HepG2 (cell line): ENCODE results near the gene MOK. TPM values are rescaled to one million over a fixed set of nuclear protein-coding genes. Genes with fewer than 3 reads are reported as not detected.

Source experiments
- ATAC-seq: fragments of 200-7000 bp; cut with Tn5 transposase; 3 replicates; pipeline ENCODE4 v1.9.1; 2020; ENCODE audit warnings: mild to moderate bottlenecking, moderate library complexity
- BruUV-seq: library from RNA; stranded (reverse); fragments of 400-500 nt; replicated peaks from 2 replicates; lab custom pipeline; 2021; lab: Mats Ljungman, UMichigan
- CTCF ChIA-PET: fragments of 300-600 bp; formaldehyde crosslinking; extraction: SDS; loops from one replicate; lab custom pipeline; 2021; ENCODE audit warnings: low total read pairs, inconsistent platforms, low intra/inter-chr PET ratio; lab: Yijun Ruan, JAX
- POLR2A ChIA-PET: fragments of 350-600 bp; sonication (Branson Sonifier 250); formaldehyde crosslinking; loops from one replicate; lab custom pipeline; 2020; ENCODE audit warnings: antibody characterized with exemption, inconsistent platforms; lab: Yijun Ruan, JAX
- DNase-seq: peaks from one replicate; pipeline ENCODE4 v3.0.0-alpha.2; 2015; ENCODE audit warnings: low spot score
- FAIRE-seq: peaks from 3 replicates; lab custom pipeline; 2011; peaks lifted over from hg19 to GRCh38; lab: Jason Lieb, UNC
- H2AFZ ChIP-seq: one replicate; pipeline ENCODE4 v1.6.1; 2011; ENCODE audit warnings: low read length, inconsistent platforms
- H3K27ac ChIP-seq: fragments of 300-600 bp; 3 replicates; pipeline ENCODE4 v1.8.0; 2011; ENCODE audit warnings: mixed run types, mild to moderate bottlenecking, mixed read lengths, low read length, inconsistent platforms; ENCODE audit not compliant: insufficient read depth; ENCODE audit errors: extremely low read length
- H3K27me3 ChIP-seq, 2 experiments: fragments of 200-600 bp in 1 of 2; 2 replicates in 1 of 2; 3 replicates in 1 of 2; pipeline versions ENCODE4 v1.6.0 to v1.8.0; 2011; ENCODE audit warnings: low read length in 2 of 2, mild to moderate bottlenecking in 2 of 2, moderate library complexity in 2 of 2, inconsistent platforms in 1 of 2; ENCODE audit not compliant: insufficient read depth in 2 of 2, control insufficient read depth in 1 of 2
- H3K36me3 ChIP-seq, 2 experiments: fragments of 200-600 bp in 1 of 2; replicated peaks in 1 of 2; 2 replicates in 1 of 2; 3 replicates in 1 of 2; pipeline versions ENCODE4 v1.5.1 to v1.8.0; 2011; ENCODE audit warnings: low read length in 2 of 2, inconsistent platforms in 1 of 2; ENCODE audit not compliant: insufficient read depth in 2 of 2, control insufficient read depth in 1 of 2
- H3K4me1 ChIP-seq: 2 replicates; pipeline ENCODE4 v1.5.1; 2012; ENCODE audit warnings: low read length, inconsistent platforms; ENCODE audit not compliant: insufficient read depth
- H3K4me2 ChIP-seq: 2 replicates; pipeline ENCODE4 v1.6.0; 2011; ENCODE audit warnings: low read depth, low read length, inconsistent platforms
- H3K4me3 ChIP-seq, 3 experiments: fragments of 200-600 bp in 1 of 3; sonication (generic), shearing (Covaris generic) in 1 of 3; replicated peaks in 1 of 3; 2 replicates each; pipeline ENCODE4 v1.5.1; 2011 to 2016; ENCODE audit warnings: low read length in 3 of 3, inconsistent platforms in 2 of 3, low read depth in 2 of 3, mild to moderate bottlenecking in 2 of 3, control low read depth in 1 of 3, mixed read lengths in 1 of 3; ENCODE audit not compliant: insufficient read depth in 1 of 3
- H3K79me2 ChIP-seq: one replicate; pipeline ENCODE4 v1.6.1; 2011; ENCODE audit warnings: low read length, inconsistent platforms; ENCODE audit not compliant: insufficient read depth
- H3K9ac ChIP-seq: 2 replicates; pipeline ENCODE4 v1.6.0; 2011; ENCODE audit warnings: mild to moderate bottlenecking, low read depth, low read length, inconsistent platforms; ENCODE audit not compliant: insufficient read depth
- H3K9me3 ChIP-seq: 2 replicates; pipeline ENCODE4 v1.5.1; 2012; ENCODE audit warnings: mild to moderate bottlenecking, low read length
- H4K20me1 ChIP-seq: 2 replicates; pipeline ENCODE4 v1.6.0; 2011; ENCODE audit warnings: inconsistent platforms, mild to moderate bottlenecking, low read length, moderate library complexity; ENCODE audit not compliant: insufficient read depth
- E2F5 ChIP-seq: sonication (generic); formaldehyde crosslinking; conservative IDR thresholded peaks from 2 replicates; pipeline ENCODE4 v1.4.0; 2020; ENCODE audit warnings: missing genetic modification reagents
- HNRNPK ChIP-seq: fragments of 200-400 bp; formaldehyde crosslinking; IDR thresholded peaks from 2 replicates; pipeline ENCODE4 v1.6.1; 2018; ENCODE audit warnings: low read length, low read depth, moderate library complexity, mild to moderate bottlenecking; ENCODE audit not compliant: poor library complexity, severe bottlenecking
- NFKBIZ ChIP-seq: IDR thresholded peaks from 2 replicates; pipeline ENCODE4 v1.6.1; 2018; ENCODE audit warnings: missing genetic modification reagents, missing compliant biosample characterization
- RFX3 ChIP-seq: IDR thresholded peaks from 2 replicates; pipeline ENCODE4 v1.6.1; 2016; ENCODE audit warnings: missing biosample characterization, missing genetic modification reagents
- STAT5B ChIP-seq: sonication (generic); formaldehyde crosslinking; IDR thresholded peaks from 2 replicates; pipeline ENCODE4 v1.4.0; 2020; ENCODE audit warnings: missing genetic modification reagents
- ZFP91 ChIP-seq: sonication (generic); formaldehyde crosslinking; IDR thresholded peaks from 2 replicates; pipeline ENCODE4 v1.9.0; 2022; ENCODE audit warnings: missing genetic modification reagents, mild to moderate bottlenecking, borderline replicate concordance
- ZNF280B ChIP-seq: sonication (generic); formaldehyde crosslinking; IDR thresholded peaks from 2 replicates; pipeline ENCODE4 v1.5.0; 2020; ENCODE audit warnings: missing genetic modification reagents, mild to moderate bottlenecking, borderline replicate concordance
- ZNF607 ChIP-seq: sonication (generic); formaldehyde crosslinking; IDR thresholded peaks from 2 replicates; pipeline ENCODE4 v1.5.1; 2020; ENCODE audit warnings: missing genetic modification reagents, mild to moderate bottlenecking, borderline replicate concordance
- ZNF646 ChIP-seq: sonication (generic); formaldehyde crosslinking; IDR thresholded peaks from 2 replicates; pipeline ENCODE4 v1.9.0; 2021; ENCODE audit warnings: mild to moderate bottlenecking, missing genetic modification reagents
- WGBS: methylation state at CpG from one replicate; pipeline ENCODE4 v1.1.6; 2017; ENCODE audit warnings: low lambda C conversion rate; 5-methylcytosine and 5-hydroxymethylcytosine counted together
- in situ Hi-C: cut with HindIII; loops from 2 replicates; pipeline ENCODE4 v1.10.0; 2017; ENCODE audit warnings: low pct_unique_long_range_greater_than_20kb; ENCODE audit not compliant: extremely low pct_ligation_motif_present
- intact Hi-C: fragments of 100-400 bp; cut with micrococcal nuclease; formaldehyde crosslinking; loops from one replicate; pipeline ENCODE4 v1.10.0; 2022; ENCODE audit not compliant: unreplicated experiment
- polyA plus RNA-seq, 8 experiments: library from polyadenylated mRNA; depleted of rRNA in 3 of 8; stranded (reverse) in 7 of 8; unstranded in 1 of 8; fragments of >200 nt; fragmentation: Illumina TruSeq in 4 of 8; extraction: Trizol in 4 of 8; gene quantifications; 2 replicates each; pipeline versions ENCODE4 v1.2.1 to v1.2.3, GENCODE V29; 2011 to 2016; ENCODE audit warnings: low read depth in 4 of 8, missing spikeins in 1 of 8, mixed read lengths in 1 of 8; ENCODE audit not compliant: insufficient read depth in 1 of 8
- total RNA-seq, 5 experiments: library from RNA; depleted of rRNA; stranded (reverse); fragments of >200 nt; fragmentation: Illumina TruSeq; extraction: Trizol; gene quantifications; 2 replicates each; pipeline ENCODE4 v1.2.3, GENCODE V29; 2016; ENCODE audit warnings: low read depth in 1 of 5

MOK gene
- total and polyA plus RNA-seq, 2 of the 13 experiments (the other 11 are each of a cell fraction or from before 2014, with no cell fraction given): 15.3 to 16.9 TPM

- no peak for TF ChIP-seq ZNF646 (CRISPR knock-in tag)
These were observed 85.6 kb downstream of the MOK start (continued) for GRCh38 chr14:102219316-102219715.

GRCh38 chr14:102218688-102219087 is 86.3 kb downstream of the MOK start:
- POLR2A ChIA-PET: no interaction called here
- ATAC-seq (no peak), DNase-seq (no peak), FAIRE-seq (no peak)
- CTCF ChIA-PET: no interaction called here
- Histone ChIP-seq H3K4me3 (no peak overlapping the region), H3K9ac (no peak overlapping the region), H3K4me2 (no peak overlapping the region), H3K27me3 (no peaks in the 10 kb centered on the region), H4K20me1 (no peaks in the 10 kb centered on the region), H3K79me2 (peaks cover 2% of the 10 kb centered on the region), H3K4me1 (no peaks in the 10 kb centered on the region), H2AFZ (no peak overlapping the region), H3K36me3 (peaks cover 2 to 5% of the 10 kb centered on the region in 2 experiments; a peak in 3 of 5 replicates), H3K27ac (no peak overlapping the region), H3K9me3 (no peaks in the 10 kb centered on the region)
- intact Hi-C loops: no loop called here
- 98% methylated on average over 16 of the region's 16 CpGs for WGBS
- no TSS peak for BruUV-seq
- in situ Hi-C loops: no loop called here
- TF ChIP-seq STAT5B (CRISPR knock-in tag): no peak
- no peak for TF ChIP-seq RFX3 (CRISPR knock-in tag)
- no peak for TF ChIP-seq ZNF607 (CRISPR knock-in tag)
- no peak for TF ChIP-seq E2F5 (CRISPR knock-in tag)
- no peak for TF ChIP-seq NFKBIZ (CRISPR knock-in tag)
- no peak for TF ChIP-seq ZFP91
- TF ChIP-seq ZNF280B (CRISPR knock-in tag): no peak
- no peak for TF ChIP-seq HNRNPK
